SJSA1 (cell line): ENCODE data around the gene PHACTR3. TPM values are rescaled to one million over a fixed set of nuclear protein-coding genes. Genes with fewer than 3 reads are reported as not detected.
A peak's percentile ranks its signal among the peaks of the same experiment; 100 is the strongest.

ENCODE experiments used
- DNase-seq, 2 experiments: peaks; one replicate each; pipeline ENCODE4 v3.0.0-alpha.2; 2015 to 2020; ENCODE audit warnings: low spot score in 2 of 2, low read depth in 1 of 2
- H3K27ac ChIP-seq: fragments of 250-450 bp; sonication (Bioruptor Pico); 2 replicates; pipeline ENCODE4 v1.5.1; 2020; ENCODE audit warnings: mild to moderate bottlenecking, moderate library complexity
- H3K27me3 ChIP-seq: fragments of 250-450 bp; sonication (Bioruptor Pico); replicated peaks from 2 replicates; pipeline ENCODE4 v1.5.1; 2020; ENCODE audit warnings: mild to moderate bottlenecking, moderate library complexity
- H3K36me3 ChIP-seq: fragments of 250-450 bp; sonication (Bioruptor Pico); 2 replicates; pipeline ENCODE4 v1.5.1; 2020; ENCODE audit warnings: mild to moderate bottlenecking
- H3K4me1 ChIP-seq: fragments of 250-450 bp; sonication (Bioruptor Pico); replicated peaks from 2 replicates; pipeline ENCODE4 v1.6.1; 2021; ENCODE audit warnings: mild to moderate bottlenecking
- H3K4me3 ChIP-seq: fragments of 250-450 bp; sonication (Bioruptor Pico); 2 replicates; pipeline ENCODE4 v1.5.1; 2020; ENCODE audit warnings: mild to moderate bottlenecking
- H3K9me3 ChIP-seq: fragments of 250-450 bp; sonication (Bioruptor Pico); replicated peaks from 2 replicates; pipeline ENCODE4 v1.5.1; 2020; ENCODE audit warnings: mild to moderate bottlenecking
- total RNA-seq: library from RNA; depleted of rRNA; stranded (reverse); fragments of >200 nt; shearing (Covaris generic); gene quantifications from 2 replicates; pipeline ENCODE4 v1.2.3, GENCODE V29; 2014

The PHACTR3 gene
- total RNA-seq, 1 experiment from 2014 or later, result not detected

- Histone ChIP-seq H3K4me3 (no peak overlapping the region), H3K9me3 (no peaks in the 10 kb centered on the region), H3K4me1 (no peaks in the 10 kb centered on the region), H3K27me3 (peaks cover 6% of the 10 kb centered on the region; the same call in 1 of the 2 replicates), H3K36me3 (no peaks in the 10 kb centered on the region), H3K27ac (no peak overlapping the region)
- peak in 1 of 2 experiments; percentile 34 for DNase-seq
Measured at GRCh38 chr20:59805786-59806577, 201.6 kb downstream of the PHACTR3 start.

GRCh38 chr20:59806578-59806975 is 202.2 kb downstream of the PHACTR3 start:
- Histone ChIP-seq H3K36me3 (no peaks in the 10 kb centered on the region), H3K27me3 (peaks cover 6% of the 10 kb centered on the region; the same call in 1 of the 2 replicates), H3K4me1 (no peaks in the 10 kb centered on the region), H3K4me3 (no peak overlapping the region), H3K9me3 (no peaks in the 10 kb centered on the region), H3K27ac (no peak overlapping the region)
- DNase-seq, result no peak

- H3K27ac ChIP-seq, result no peak overlapping the region
- peaks cover 6% of the 10 kb centered on the region; the same call in 1 of the 2 replicates for H3K27me3 ChIP-seq
- no peak overlapping the region for H3K4me3 ChIP-seq
- peak in 1 of 2 experiments; percentile 28 for DNase-seq
- H3K9me3 ChIP-seq, result no peaks in the 10 kb centered on the region
- H3K4me1 ChIP-seq, result no peaks in the 10 kb centered on the region
- H3K36me3 ChIP-seq, result no peaks in the 10 kb centered on the region
Measured at GRCh38 chr20:59807909-59808728, 203.8 kb downstream of the PHACTR3 start.

- peak in 1 of 2 experiments; percentile 37 for DNase-seq
- H3K36me3 ChIP-seq, result no peaks in the 10 kb centered on the region
- H3K4me3 ChIP-seq, result no peak overlapping the region
- no peaks in the 10 kb centered on the region for H3K4me1 ChIP-seq
- no peaks in the 10 kb centered on the region for H3K9me3 ChIP-seq
- H3K27ac ChIP-seq, result no peak overlapping the region
- peaks cover 6% of the 10 kb centered on the region; the same call in 1 of the 2 replicates for H3K27me3 ChIP-seq
Measured at GRCh38 chr20:59808729-59809381, 204.5 kb downstream of the PHACTR3 start.

GRCh38 chr20:59809630-59810448 is 205.5 kb downstream of the PHACTR3 start:
- H3K9me3 ChIP-seq, result no peaks in the 10 kb centered on the region
- H3K27me3 ChIP-seq, result peaks cover 6% of the 10 kb centered on the region
- peak in 1 of 2 experiments; percentile 20 for DNase-seq
- H3K27ac ChIP-seq, result no peak overlapping the region
- no peak overlapping the region for H3K4me3 ChIP-seq
- no peaks in the 10 kb centered on the region for H3K36me3 ChIP-seq
- H3K4me1 ChIP-seq, result no peaks in the 10 kb centered on the region

- H3K9me3 ChIP-seq, result no peaks in the 10 kb centered on the region
- H3K4me1 ChIP-seq, result no peaks in the 10 kb centered on the region
- no peaks in the 10 kb centered on the region for H3K36me3 ChIP-seq
- H3K27ac ChIP-seq, result no peak overlapping the region
- DNase-seq, result peak in 1 of 2 experiments; percentile 20
- H3K27me3 ChIP-seq, result peaks cover 6% of the 10 kb centered on the region
- H3K4me3 ChIP-seq, result no peak overlapping the region
Measured at GRCh38 chr20:59810449-59811187, 206.3 kb downstream of the PHACTR3 start.

GRCh38 chr20:59811681-59812171 is 207.4 kb downstream of the PHACTR3 start:
- Histone ChIP-seq H3K27me3 (peaks cover 6% of the 10 kb centered on the region), H3K4me3 (no peak overlapping the region), H3K36me3 (no peaks in the 10 kb centered on the region), H3K27ac (no peak overlapping the region), H3K4me1 (no peaks in the 10 kb centered on the region), H3K9me3 (no peaks in the 10 kb centered on the region)
- DNase-seq, result peak in 1 of 2 experiments; percentile 23

GRCh38 chr20:59812286-59813125 is 208.2 kb downstream of the PHACTR3 start:
- no peaks in the 10 kb centered on the region for H3K36me3 ChIP-seq
- no peak overlapping the region for H3K4me3 ChIP-seq
- no peak overlapping the region for H3K27ac ChIP-seq
- DNase-seq, result peak in 1 of 2 experiments; percentile 25
- H3K9me3 ChIP-seq, result no peaks in the 10 kb centered on the region
- H3K27me3 ChIP-seq, result peaks cover 4% of the 10 kb centered on the region
- H3K4me1 ChIP-seq, result no peaks in the 10 kb centered on the region

GRCh38 chr20:59813126-59813947 is 209.0 kb downstream of the PHACTR3 start:
- no peaks in the 10 kb centered on the region for H3K36me3 ChIP-seq
- DNase-seq, result peak in 1 of 2 experiments; percentile 25
- H3K9me3 ChIP-seq, result no peaks in the 10 kb centered on the region
- H3K27me3 ChIP-seq, result peaks cover 3% of the 10 kb centered on the region
- no peak overlapping the region for H3K27ac ChIP-seq
- H3K4me3 ChIP-seq, result no peak overlapping the region
- H3K4me1 ChIP-seq, result no peaks in the 10 kb centered on the region

GRCh38 chr20:59813948-59814839 is 209.9 kb downstream of the PHACTR3 start:
- DNase-seq, result peak in 1 of 2 experiments; percentile 35
- H3K27ac ChIP-seq, result no peak overlapping the region
- no peaks in the 10 kb centered on the region for H3K36me3 ChIP-seq
- no peak overlapping the region for H3K4me3 ChIP-seq
- H3K4me1 ChIP-seq, result no peaks in the 10 kb centered on the region
- no peaks in the 10 kb centered on the region for H3K9me3 ChIP-seq
- H3K27me3 ChIP-seq, result peaks cover 3% of the 10 kb centered on the region
